ENCODE measurements around the gene FLCN. TPM values are rescaled to one million over a fixed set of nuclear protein-coding genes. Genes with fewer than 3 reads are reported as not detected.
"Not testable (repeated sequence)": the region's sequence is repeated elsewhere in the genome, so short reads cannot be mapped to it uniquely, and the experiment has no call there.

FLCN gene
- total RNA-seq, 1 experiment from 2014 or later = 71.6 TPM

- peaks cover 18% of the 10 kb centered on the region for H3K36me3 ChIP-seq (ENCODE audit: control insufficient read depth, insufficient read depth, low read length)
- no peaks in the 10 kb centered on the region for H3K4me1 ChIP-seq (ENCODE audit: control insufficient read depth, insufficient read depth, low read length)
- in situ Hi-C loops (cut with HindIII; ENCODE audit: low pct_unique_long_range_greater_than_20kb, low sequenced_read_pairs) = no loop called here
- intact Hi-C loops (cut with micrococcal nuclease; ENCODE audit: unreplicated experiment) = no loop called here
- ChIA-PET POLR2A (no interaction called here), CTCF (interaction anchor here (0.6 kb wide), 2 partner anchors 51 to 113 kb away, joined by 4 to 11 read pairs; no protein-coding TSS in a partner anchor)
- ATAC-seq = no peak
- no peak overlapping the region for H3K4me3 ChIP-seq (ENCODE audit: low read depth in 2 of 2, low read length in 2 of 2)
- BruUV-seq (replicated peaks) = no TSS peak
- TF ChIP-seq CTCF (IDR thresholded peaks at IDR 0.05) (no peak), SIN3A (IDR thresholded peaks at IDR 0.05; ENCODE audit: borderline replicate concordance, insufficient read depth, low read depth, low read length) (no peak), POLR2AphosphoS5 (IDR thresholded peaks at IDR 0.05; ENCODE audit: low read depth, low read length) (no peak), TCF7L2 (IDR thresholded peaks at IDR 0.05; ENCODE audit: low read depth, low read length) (no peak), REST (IDR thresholded peaks at IDR 0.05; ENCODE audit: insufficient read depth in 1 of 2, low read depth in 2 of 2, low read length in 1 of 2) (no peak)
- no peaks in the 10 kb centered on the region for H3K9me3 ChIP-seq (ENCODE audit: control insufficient read depth, insufficient read depth, low read depth, low read length)
- H3K27ac ChIP-seq (ENCODE audit: low read length) = no peak overlapping the region
- H3K27me3 ChIP-seq (ENCODE audit: control insufficient read depth, insufficient read depth, low read length) = no peaks in the 10 kb centered on the region
- DNase-seq (ENCODE audit: low read depth, low spot score) = no peak
Measured at GRCh38 chr17:17258011-17258410, 21.0 kb upstream of the FLCN start.

- H3K36me3 ChIP-seq (ENCODE audit: control insufficient read depth, insufficient read depth, low read length) = peaks cover 14% of the 10 kb centered on the region
- ChIA-PET POLR2A (interaction anchor here (0.6 kb wide), 1 partner anchor 426 kb away, joined by 6 read pairs; no protein-coding TSS in a partner anchor), CTCF (interaction anchor here (0.7 kb wide), 1 partner anchor 45 kb away, joined by 4 read pairs; no protein-coding TSS in a partner anchor)
- DNase-seq (ENCODE audit: low read depth, low spot score) (no peak), ATAC-seq (no peak)
- H3K4me3 ChIP-seq (ENCODE audit: low read depth in 2 of 2, low read length in 2 of 2) = no peak overlapping the region
- H3K27me3 ChIP-seq (ENCODE audit: control insufficient read depth, insufficient read depth, low read length) = no peaks in the 10 kb centered on the region
- H3K9me3 ChIP-seq (ENCODE audit: control insufficient read depth, insufficient read depth, low read depth, low read length) = no peaks in the 10 kb centered on the region
- no TSS peak for BruUV-seq (replicated peaks)
- intact Hi-C loops (cut with micrococcal nuclease; ENCODE audit: unreplicated experiment) (no loop called here), in situ Hi-C loops (cut with HindIII; ENCODE audit: low pct_unique_long_range_greater_than_20kb, low sequenced_read_pairs) (no loop called here)
- H3K27ac ChIP-seq (ENCODE audit: low read length) = no peak overlapping the region
- no peaks in the 10 kb centered on the region for H3K4me1 ChIP-seq (ENCODE audit: control insufficient read depth, insufficient read depth, low read length)
- no peak for TF ChIP-seq POLR2AphosphoS5 (IDR thresholded peaks at IDR 0.05; ENCODE audit: low read depth, low read length)
- TF ChIP-seq REST (IDR thresholded peaks at IDR 0.05; ENCODE audit: insufficient read depth in 1 of 2, low read depth in 2 of 2, low read length in 1 of 2) = no peak
- TF ChIP-seq TCF7L2 (IDR thresholded peaks at IDR 0.05; ENCODE audit: low read depth, low read length) = no peak
- TF ChIP-seq SIN3A (IDR thresholded peaks at IDR 0.05; ENCODE audit: borderline replicate concordance, insufficient read depth, low read depth, low read length) = no peak
- no peak for TF ChIP-seq CTCF (IDR thresholded peaks at IDR 0.05)
Measured at GRCh38 chr17:17256316-17256715, 19.3 kb upstream of the FLCN start.

- H3K27me3 ChIP-seq (ENCODE audit: control insufficient read depth, insufficient read depth, low read length); in situ Hi-C loops (cut with HindIII; ENCODE audit: low pct_unique_long_range_greater_than_20kb, low sequenced_read_pairs): not testable (repeated sequence)
Measured at GRCh38 chr17:17255689-17256088, 18.7 kb upstream of the FLCN start.

More at GRCh38 chr17:17255689-17256088, 18.7 kb upstream of the FLCN start:
- BruUV-seq (replicated peaks); H3K9me3 ChIP-seq (ENCODE audit: control insufficient read depth, insufficient read depth, low read depth, low read length); ATAC-seq; DNase-seq (ENCODE audit: low read depth, low spot score); H3K4me3 ChIP-seq (ENCODE audit: low read depth in 2 of 2, low read length in 2 of 2); POLR2A ChIA-PET; intact Hi-C loops (cut with micrococcal nuclease; ENCODE audit: unreplicated experiment); H3K27ac ChIP-seq (ENCODE audit: low read length); H3K4me1 ChIP-seq (ENCODE audit: control insufficient read depth, insufficient read depth, low read length): not testable (repeated sequence)
- H3K36me3 ChIP-seq (ENCODE audit: control insufficient read depth, insufficient read depth, low read length) = peaks cover 12% of the 10 kb centered on the region
- CTCF ChIA-PET = interaction anchor here (0.7 kb wide), 1 partner anchor 45 kb away, joined by 4 read pairs; no protein-coding TSS in a partner anchor

Data from Panc1 (cell line).